MG63 (cell line): ENCODE measurements around the gene TRIM27. TPM values are rescaled to one million over a fixed set of nuclear protein-coding genes. Genes with fewer than 3 reads are reported as not detected.
"Not testable (repeated sequence)": the region's sequence is repeated elsewhere in the genome, so short reads cannot be mapped to it uniquely, and the experiment has no call there.

Experiments used
- DNase-seq: peaks from one replicate; pipeline ENCODE4 v3.0.0-alpha.2; 2020
- H3K27me3 ChIP-seq: fragments of 250-450 bp; sonication (Bioruptor Pico); 2 replicates; pipeline ENCODE4 v1.5.1; 2020; ENCODE audit warnings: mild to moderate bottlenecking, moderate library complexity
- H3K36me3 ChIP-seq: fragments of 250-450 bp; sonication (Bioruptor Pico); 2 replicates; pipeline ENCODE4 v1.5.1; 2020; ENCODE audit warnings: mild to moderate bottlenecking, moderate library complexity
- H3K4me3 ChIP-seq: fragments of 250-450 bp; sonication (Bioruptor Pico); 2 replicates; pipeline ENCODE4 v1.5.1; 2020; ENCODE audit warnings: mild to moderate bottlenecking, moderate library complexity
- H3K9me3 ChIP-seq: fragments of 250-450 bp; sonication (Bioruptor Pico); 2 replicates; pipeline ENCODE4 v1.5.1; 2020; ENCODE audit warnings: mild to moderate bottlenecking, moderate library complexity
- total RNA-seq: library from RNA; depleted of rRNA; stranded (reverse); fragments of >200 nt; shearing (Covaris generic); gene quantifications from 2 replicates; pipeline ENCODE4 v1.2.3, GENCODE V29; 2014; ENCODE audit warnings: low replicate concordance

The TRIM27 gene
- total RNA-seq, 1 experiment from 2014 or later = 46.5 TPM

DNA sequence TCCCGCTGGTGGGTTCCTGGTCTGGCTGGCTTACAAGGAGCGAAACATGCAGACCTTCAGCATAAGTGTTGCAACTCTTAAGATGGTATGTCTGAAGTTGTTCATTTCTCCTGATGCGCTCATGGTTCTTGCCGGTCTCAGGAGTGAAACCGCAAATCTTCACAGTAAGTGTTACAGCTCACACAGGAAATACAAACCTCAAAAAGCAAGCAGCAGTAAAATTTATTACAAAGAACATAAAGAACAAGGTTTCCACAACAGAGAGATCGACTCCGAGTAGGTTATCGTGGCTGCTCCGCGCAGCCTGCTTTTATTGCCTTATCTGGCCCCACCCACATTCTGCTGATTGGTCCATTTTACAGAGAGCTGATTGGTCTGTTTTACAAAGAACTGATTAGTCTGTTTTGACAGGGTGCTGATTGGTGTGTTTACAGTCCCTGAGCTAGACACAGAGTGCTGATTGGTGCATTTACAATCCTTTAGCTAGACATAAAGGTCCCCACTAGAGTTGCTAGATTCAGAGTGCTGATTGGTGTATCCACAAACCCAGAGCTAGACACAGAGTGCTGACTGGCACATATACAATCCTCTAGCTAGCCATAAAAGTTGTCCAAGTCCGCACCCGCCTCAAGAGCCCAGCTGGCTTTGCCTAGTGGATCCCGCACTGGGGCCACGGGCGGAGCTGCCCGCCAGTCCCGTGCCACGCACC, 39.2 kb downstream of the TRIM27 start:
- no peak for DNase-seq
- no peaks in the 10 kb centered on the region for H3K36me3 ChIP-seq

DNA sequence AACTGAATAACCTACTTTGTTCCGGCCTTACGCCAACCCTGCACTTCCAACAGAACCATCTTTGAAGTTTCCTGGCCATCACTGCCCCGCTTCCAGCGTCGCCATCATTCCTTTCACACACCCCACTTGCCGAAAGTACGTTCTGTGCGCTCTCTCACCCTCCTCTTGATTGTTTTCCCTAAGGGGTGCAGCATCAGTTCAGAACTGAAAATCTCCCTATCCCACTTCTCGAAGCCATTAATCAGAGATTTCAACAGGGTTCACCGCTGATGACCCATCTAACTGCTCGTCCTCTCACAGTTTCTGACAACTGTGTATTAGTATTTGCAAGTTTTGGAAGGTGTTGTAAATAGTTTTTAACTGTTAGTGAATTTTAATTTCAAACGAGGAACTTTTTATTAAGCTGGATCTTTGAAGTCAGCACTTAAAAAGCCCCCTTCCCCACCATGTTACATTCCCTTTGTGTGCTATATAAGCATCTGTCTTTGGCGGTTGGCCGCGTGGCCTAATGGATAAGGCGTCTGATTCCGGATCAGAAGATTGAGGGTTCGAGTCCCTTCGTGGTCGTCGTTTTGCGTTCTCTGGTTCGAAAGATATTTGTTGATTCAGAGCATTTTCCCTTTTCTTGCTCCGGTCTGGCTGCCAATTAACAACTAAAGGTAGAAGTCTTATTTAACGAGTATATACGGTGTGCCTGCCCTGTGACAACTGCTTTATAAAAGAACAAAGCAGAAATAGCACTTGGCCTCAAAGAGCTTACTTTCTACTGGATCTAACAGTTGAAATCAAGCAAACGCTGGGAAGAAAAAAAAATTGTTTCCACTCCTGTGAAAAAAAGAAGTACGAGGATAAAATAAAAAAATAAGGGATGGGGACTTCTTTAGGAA, 42.6 kb downstream of the TRIM27 start:
- 0 out of 2 replicates have a peak, but pooled peaks cover 2% of the 10 kb centered on the region for H3K27me3 ChIP-seq
- H3K36me3 ChIP-seq = no peaks in the 10 kb centered on the region
- peak; percentile 54 for DNase-seq
- H3K9me3 ChIP-seq = no peaks in the 10 kb centered on the region; the same call in 1 of the 2 replicates
- H3K4me3 ChIP-seq = peak overlapping the region; percentile 56

More for the DNA sequence above, 39.2 kb downstream of the TRIM27 start:
- Histone ChIP-seq H3K4me3 (no peak overlapping the region), H3K9me3 (no peaks in the 10 kb centered on the region; the same call in 1 of the 2 replicates), H3K27me3 (no peaks in the 10 kb centered on the region)

DNA sequence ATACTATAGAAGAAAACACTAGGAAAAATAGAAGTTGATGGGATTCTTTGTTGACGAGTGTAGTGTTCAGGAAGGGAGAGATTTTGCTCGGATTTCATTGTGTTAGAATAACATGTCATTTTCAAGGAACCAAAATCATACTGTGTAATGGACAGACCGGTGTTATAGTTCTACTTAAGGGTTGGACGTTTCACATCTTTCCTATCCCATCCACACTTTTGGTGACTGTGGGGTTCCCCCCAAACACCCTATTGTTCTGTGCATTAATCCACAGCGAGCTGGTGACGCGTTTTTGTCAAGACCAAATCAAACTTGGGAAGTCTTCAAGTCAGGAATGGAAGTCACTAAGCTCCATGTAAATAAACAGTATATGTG, 43.3 kb downstream of the TRIM27 start:
- no peak for DNase-seq
- 0 out of 2 replicates have a peak, but pooled peaks cover 2% of the 10 kb centered on the region for H3K27me3 ChIP-seq
- H3K36me3 ChIP-seq = no peaks in the 10 kb centered on the region
- H3K9me3 ChIP-seq = no peaks in the 10 kb centered on the region
- H3K4me3 ChIP-seq = peak overlapping the region; percentile 56

DNA sequence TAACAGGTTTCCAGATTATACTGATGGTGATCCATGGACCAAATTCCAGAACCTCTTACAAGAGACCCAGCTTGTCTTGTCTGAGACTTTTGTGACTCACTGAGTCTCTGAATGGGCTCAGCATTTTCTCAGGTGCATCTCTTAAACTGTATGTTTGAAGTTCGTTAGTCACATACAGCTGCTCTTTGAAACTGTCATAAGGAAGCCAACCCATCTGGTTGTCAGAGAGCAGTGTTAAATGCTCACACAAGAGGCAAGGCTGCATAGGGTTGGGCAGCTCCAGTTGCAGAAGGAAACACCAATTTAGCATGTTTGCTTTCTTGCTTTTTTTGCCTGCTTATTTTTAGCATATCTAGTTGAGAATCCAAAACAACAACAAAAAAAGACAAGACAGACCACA, 47.1 kb downstream of the TRIM27 start:
- H3K4me3 ChIP-seq = no peak overlapping the region
- H3K27me3 ChIP-seq = 0 out of 2 replicates have a peak, but pooled peaks cover 2% of the 10 kb centered on the region
- no peak for DNase-seq
- no peaks in the 10 kb centered on the region for H3K9me3 ChIP-seq
- no peaks in the 10 kb centered on the region for H3K36me3 ChIP-seq

DNA sequence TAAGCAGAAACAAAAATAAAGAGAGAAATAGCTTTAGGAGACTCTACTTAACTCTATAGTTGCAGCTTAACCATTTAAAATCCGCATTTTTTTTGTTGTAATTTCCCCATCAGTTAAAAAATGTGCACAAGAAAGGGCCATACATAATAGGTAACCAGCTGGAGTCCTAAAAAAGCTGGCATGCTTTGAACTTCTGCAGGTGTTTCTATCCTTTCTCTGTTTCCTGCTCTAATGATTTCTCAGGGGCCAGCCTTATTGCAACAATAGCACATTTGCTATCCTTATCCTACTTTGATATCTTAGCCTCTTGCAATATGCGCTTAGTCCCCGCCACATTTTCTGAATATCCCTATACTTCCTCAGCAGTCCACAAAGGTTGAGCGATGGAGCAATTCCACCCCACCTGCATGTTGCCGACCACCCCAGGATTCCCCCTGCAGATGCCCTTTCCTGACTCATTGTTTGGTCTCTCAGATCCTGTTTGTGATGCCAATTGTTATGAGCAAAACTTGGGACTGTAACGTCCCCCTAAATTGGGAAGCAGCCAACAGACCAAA, 48.5 kb downstream of the TRIM27 start:
- H3K9me3 ChIP-seq = no peaks in the 10 kb centered on the region
- 0 out of 2 replicates have a peak, but pooled peaks cover 2% of the 10 kb centered on the region for H3K27me3 ChIP-seq
- no peak for DNase-seq
- no peak overlapping the region for H3K4me3 ChIP-seq
- H3K36me3 ChIP-seq = no peaks in the 10 kb centered on the region

DNA sequence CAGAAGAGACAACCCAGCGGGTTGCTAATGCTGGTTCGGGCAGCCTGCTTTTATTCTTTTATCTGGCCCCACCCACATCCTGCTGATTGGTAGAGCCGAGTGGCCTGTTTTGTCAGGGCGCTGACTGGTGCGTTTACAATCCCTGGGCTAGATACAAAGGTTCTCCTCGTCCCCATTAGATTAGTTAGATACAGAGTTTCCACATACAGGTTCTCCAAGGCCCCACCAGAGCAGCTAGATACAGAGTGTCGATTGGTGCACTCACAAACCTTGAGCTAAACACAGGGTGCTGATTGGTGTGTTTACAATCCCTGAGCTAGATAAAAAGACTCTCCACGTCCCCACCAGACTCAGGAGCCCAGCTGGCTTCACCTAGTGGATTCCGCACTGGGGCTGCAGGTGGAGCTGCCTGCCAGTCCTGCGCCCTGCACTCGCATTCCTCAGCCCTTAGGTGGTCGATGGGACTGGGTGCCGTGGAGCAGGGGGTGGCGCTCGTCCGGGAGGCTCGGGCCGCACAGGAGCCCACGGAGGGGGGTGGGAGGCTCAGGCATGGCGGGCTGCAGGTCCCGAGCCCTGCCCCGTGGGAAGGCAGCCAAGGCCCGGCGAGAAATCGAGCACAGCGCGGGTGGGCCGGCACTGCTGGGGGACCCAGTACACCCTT, 51.5 kb downstream of the TRIM27 start:
- not testable (repeated sequence) for DNase-seq, H3K9me3 ChIP-seq, H3K36me3 ChIP-seq, H3K4me3 ChIP-seq, H3K27me3 ChIP-seq

DNA sequence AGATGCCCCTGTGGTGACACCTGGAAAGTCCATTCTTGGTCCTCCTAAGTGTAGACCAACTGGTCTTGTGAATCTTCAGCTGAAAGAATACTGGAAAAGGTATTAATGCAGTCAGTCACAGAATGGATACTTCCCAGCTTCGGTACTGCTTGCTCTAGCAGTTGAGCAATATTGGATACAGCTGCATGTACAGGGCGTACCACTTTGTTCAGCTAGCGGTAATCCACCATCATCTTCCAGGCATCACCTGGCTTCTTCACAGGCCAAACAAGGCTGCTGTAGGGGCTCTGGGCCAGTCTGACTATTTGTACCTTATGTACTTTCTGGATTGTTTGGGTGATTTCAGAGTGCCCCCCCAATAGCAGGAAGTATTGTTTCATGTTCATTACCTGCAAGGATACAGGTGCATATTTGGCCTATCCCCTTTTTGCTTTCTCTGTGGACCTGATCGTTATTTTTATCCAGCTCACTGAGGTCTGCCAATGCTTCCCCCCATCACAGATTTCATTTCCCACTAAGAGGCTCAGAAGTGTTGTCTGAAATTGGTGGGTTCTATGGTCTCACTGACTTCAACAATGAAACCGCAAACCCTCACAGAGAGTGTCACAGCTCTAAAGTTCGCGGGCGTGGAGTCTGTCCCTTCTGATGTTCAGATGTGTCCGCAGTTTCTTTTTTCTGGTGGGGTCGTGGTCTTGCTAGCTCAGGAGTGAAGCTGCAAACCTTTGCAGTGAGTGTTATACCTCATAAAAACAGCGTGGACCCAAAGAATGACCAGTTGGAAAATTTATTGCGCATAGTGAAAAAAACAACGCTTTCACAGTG, 52.2 kb downstream of the TRIM27 start:
- no peaks in the 10 kb centered on the region for H3K36me3 ChIP-seq
- DNase-seq = no peak
- no peak overlapping the region for H3K4me3 ChIP-seq
- no peaks in the 10 kb centered on the region for H3K9me3 ChIP-seq
- H3K27me3 ChIP-seq = no peaks in the 10 kb centered on the region

DNA sequence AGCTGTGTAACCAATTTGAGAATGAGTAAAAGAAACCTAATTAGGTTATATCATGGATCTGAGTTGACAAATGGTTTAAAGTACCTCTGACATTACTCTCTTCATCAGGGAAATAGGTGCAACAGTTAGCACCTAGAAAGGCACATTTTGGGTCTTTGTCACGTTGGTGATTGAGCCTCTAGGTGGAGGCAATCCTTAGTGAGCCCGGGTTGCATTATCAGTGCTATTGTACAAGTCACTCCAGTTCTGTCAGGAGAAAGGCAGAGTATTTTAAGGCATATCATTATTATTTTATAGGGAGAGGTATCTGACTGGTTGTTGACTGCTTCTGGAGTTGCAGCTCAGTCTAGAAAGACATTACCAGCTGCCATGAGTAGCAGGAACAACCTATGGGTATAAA, 54.9 kb downstream of the TRIM27 start:
- H3K4me3 ChIP-seq = no peak overlapping the region
- no peaks in the 10 kb centered on the region for H3K36me3 ChIP-seq
- H3K9me3 ChIP-seq = no peaks in the 10 kb centered on the region
- no peaks in the 10 kb centered on the region for H3K27me3 ChIP-seq
- no peak for DNase-seq

DNA sequence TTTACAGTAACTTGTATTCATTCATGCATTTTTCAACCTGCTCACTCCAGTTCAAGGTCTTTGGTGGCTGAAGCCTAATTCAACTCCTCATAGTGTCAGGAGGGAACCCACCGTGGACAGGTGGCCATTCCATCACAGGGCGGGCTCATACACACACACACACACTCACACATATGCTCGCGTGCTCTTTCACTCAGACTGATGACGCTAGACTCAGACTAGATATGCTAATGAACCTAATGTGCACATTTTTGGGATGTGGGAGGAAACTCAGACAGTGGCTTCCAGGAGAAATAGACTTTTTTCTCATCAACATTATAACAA, 56.7 kb downstream of the TRIM27 start:
- H3K9me3 ChIP-seq = no peaks in the 10 kb centered on the region
- no peaks in the 10 kb centered on the region for H3K36me3 ChIP-seq
- H3K27me3 ChIP-seq = no peaks in the 10 kb centered on the region
- H3K4me3 ChIP-seq = peak overlapping the region; percentile 57
- no peak for DNase-seq

DNA sequence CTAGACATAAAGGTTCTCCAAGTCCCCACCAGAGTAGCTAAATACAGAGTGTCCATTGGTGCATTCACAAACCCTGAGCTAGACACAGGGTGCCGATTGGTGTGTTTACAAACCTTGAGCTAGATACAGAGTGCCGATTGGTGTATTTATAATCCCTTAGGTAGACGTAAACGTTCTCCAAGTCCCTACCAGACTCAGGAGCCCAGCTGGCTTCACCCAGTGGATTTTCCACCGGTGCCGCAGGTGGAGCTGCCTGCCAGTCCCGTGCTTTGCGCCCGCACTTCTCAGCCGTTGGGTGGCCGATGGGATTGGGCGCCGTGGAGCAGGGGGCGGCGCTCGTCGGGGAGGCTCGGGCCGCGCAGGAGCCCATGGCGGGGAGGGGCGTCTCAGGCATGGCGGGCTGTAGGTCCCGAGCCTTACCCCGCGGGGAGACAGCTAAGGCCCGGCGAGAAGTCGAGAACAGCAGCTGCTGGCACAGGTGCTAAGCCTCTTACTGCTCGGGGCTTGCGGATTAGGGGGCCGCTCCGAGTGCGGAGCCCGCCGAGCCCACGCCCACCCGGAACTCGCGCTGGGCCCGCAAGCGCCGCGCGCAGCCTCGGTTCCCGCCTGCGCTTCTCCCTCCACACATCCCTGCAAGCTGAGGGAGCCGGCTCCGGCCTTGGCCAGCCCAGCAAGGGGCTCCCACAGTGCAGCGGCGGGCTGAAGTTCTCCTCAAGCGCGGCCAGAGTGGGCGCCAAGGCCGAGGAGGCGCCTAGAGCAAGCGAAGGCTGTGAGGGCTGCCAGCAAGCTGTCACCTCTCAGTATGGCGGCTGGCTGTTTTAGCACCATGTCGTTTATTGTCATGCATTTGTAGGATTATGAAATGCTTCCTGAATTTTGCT, 57.3 kb downstream of the TRIM27 start:
- not testable (repeated sequence) for H3K36me3 ChIP-seq, H3K27me3 ChIP-seq, H3K9me3 ChIP-seq
- H3K4me3 ChIP-seq = peak overlapping the region; percentile 57
- DNase-seq = peak; percentile 57

DNA sequence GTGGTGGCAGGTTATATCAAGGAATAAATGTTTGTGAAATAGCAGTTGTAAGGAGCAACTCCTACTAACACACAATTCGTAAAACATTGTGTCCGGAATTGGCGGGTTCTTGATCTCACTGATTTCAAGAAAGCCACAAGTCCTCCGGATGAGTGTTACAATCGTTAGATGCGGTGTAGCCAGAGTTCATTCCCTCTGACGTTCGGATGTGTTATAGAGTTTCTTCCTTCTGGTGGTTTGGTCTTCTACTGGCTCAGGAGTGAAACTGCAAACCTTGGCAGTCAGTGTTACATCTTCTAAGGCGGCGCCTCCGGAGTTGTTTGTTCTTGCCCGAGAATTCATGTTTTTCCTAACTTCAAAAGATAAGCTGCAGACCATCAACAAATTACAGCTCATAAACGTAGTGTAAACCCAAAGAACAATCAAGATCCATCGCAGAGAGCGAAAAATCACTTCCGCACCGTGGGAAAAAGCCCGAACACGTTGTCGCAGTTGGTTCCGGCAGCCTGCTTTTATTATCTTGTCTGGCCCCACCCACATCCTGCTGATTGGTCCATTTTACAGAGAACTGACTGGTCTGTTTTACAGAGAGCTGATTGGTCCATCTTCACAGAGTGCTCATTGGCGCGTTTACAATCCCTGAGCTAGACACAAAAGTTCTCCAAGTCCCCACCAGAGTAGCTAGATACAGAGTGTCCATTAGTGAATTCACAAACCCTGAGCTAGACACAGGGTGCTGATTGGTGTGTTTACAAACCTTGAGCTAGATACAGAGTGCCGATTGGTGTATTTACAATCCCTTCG, 58.2 kb downstream of the TRIM27 start:
- peak overlapping the region; percentile 57 for H3K4me3 ChIP-seq
- no peaks in the 10 kb centered on the region for H3K9me3 ChIP-seq
- H3K36me3 ChIP-seq = no peaks in the 10 kb centered on the region
- no peaks in the 10 kb centered on the region for H3K27me3 ChIP-seq
- peak; percentile 51 for DNase-seq

DNA sequence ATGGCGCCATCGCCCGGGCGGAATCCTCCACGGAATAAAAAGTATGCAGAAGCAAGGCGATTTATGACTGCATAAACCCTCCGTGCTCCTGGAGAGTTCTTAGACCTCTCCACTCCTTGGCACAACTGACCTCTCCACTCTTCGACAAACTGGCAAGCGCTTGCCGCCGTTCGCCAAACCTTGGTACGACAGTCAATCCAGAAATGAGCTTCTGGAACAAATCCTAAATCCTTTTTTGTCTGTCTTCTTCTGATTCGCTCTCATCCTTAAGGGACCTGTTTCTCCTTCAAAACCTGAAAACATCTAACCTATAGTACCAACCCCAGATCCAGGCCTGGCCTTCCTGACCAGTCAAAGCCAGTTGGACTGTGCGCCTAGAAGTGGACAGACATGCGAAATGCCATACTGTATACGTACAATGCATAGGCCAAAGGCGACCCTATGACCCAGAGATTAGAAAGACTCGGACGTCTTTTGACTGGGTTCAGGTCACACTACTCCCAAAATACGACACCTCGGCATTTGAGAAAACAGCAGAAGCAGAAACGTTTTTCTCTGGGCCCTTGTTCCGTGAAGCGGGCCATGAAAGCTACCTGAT, 59.4 kb downstream of the TRIM27 start:
- DNase-seq = no peak
- Histone ChIP-seq H3K9me3 (no peaks in the 10 kb centered on the region), H3K27me3 (no peaks in the 10 kb centered on the region), H3K4me3 (peak overlapping the region; percentile 61), H3K36me3 (no peaks in the 10 kb centered on the region)

DNA sequence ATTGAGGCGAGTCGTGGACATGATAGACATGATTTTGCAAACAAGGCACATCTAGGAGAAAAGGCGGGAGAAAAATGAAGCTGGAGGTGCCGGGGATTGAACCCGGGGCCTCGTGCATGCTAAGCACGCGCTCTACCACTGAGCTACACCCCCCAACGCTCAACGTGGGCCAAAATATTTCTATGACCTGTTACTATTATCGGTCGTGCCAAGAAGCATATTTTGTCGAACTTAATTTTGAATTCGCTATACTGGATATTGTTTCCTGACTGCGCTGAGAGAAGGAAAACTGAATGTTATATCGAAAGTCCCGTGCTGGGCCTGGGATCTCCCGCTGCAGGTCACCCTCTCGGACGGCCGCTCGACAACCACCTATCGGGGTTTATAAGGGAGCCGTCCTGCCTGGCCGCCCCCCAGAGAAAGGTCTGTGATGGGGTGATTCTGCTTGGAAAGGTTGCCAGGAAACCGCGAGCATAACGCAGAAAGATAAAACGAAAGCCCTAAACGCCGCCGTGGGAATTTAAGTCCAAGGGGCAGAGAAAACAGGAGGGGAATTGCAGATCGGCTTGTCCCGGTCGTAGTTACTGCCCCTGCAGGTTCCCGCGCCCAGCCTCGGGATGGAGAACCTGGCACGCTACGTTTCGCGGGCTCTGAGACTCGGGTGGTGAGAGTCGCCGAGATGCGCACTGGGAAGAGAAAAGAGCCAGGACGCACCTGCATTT, 60.0 kb downstream of the TRIM27 start:
- DNase-seq = peak; percentile 58
- H3K27me3 ChIP-seq = no peaks in the 10 kb centered on the region
- no peaks in the 10 kb centered on the region for H3K36me3 ChIP-seq
- H3K4me3 ChIP-seq = peak overlapping the region; percentile 61
- no peaks in the 10 kb centered on the region for H3K9me3 ChIP-seq

DNA sequence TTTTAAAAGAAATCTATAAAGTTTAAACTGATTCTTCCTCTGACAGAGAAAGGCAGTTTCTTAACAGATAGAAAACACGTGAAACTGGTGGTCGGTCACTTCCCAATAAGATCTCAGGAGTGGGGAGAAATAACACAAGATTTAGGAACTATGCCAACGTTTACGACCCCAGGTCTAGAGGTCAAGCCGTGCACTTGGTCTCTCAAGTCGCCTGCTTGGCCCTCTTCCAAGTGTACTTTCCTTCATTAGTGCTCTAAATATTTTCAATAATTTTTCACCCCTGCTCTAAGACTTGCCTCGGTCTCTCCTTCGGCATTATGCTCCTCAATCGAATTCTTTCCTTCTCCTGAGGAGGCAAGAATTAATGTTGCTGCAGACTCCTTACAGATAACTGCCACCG, 61.7 kb downstream of the TRIM27 start:
- no peak for DNase-seq
- no peak overlapping the region for H3K4me3 ChIP-seq
- H3K36me3 ChIP-seq = no peaks in the 10 kb centered on the region
- no peaks in the 10 kb centered on the region for H3K9me3 ChIP-seq
- H3K27me3 ChIP-seq = no peaks in the 10 kb centered on the region
